Lower lobe of right lung (tissue), 2 donors: Measurements from ENCODE around the gene SAMD13. TPM values are rescaled to one million over a fixed set of nuclear protein-coding genes. Genes with fewer than 3 reads are reported as not detected.

ENCODE experiments used
- ATAC-seq, 2 donors: fragments of 200-7000 bp; cut with Tn5 transposase; one replicate each; pipeline ENCODE4 v1.9.1; 2020 to 2022; ENCODE audit warnings: mild to moderate bottlenecking in 2 of 2, moderate library complexity in 2 of 2
- DNase-seq: peaks from one replicate; pipeline ENCODE4 v3.0.0-alpha.2; 2020
- H3K27ac ChIP-seq: fragments of 200-600 bp; one replicate; pipeline ENCODE4 v1.8.0; 2022
- H3K27me3 ChIP-seq: fragments of 200-600 bp; one replicate; pipeline ENCODE4 v1.8.0; 2022; ENCODE audit warnings: low read depth
- H3K36me3 ChIP-seq: fragments of 200-600 bp; one replicate; pipeline ENCODE4 v1.8.0; 2022; ENCODE audit warnings: mild to moderate bottlenecking
- H3K4me1 ChIP-seq: fragments of 200-600 bp; one replicate; pipeline ENCODE4 v1.8.0; 2022
- H3K4me3 ChIP-seq: fragments of 200-600 bp; one replicate; pipeline ENCODE4 v1.8.0; 2022; ENCODE audit warnings: mild to moderate bottlenecking
- H3K9me3 ChIP-seq: fragments of 200-600 bp; one replicate; pipeline ENCODE4 v1.8.0; 2022
- intact Hi-C: fragments of 100-400 bp; cut with DNase I; formaldehyde crosslinking; loops from one replicate; pipeline ENCODE4 v1.11.0; 2022
- total RNA-seq: library from RNA; stranded (reverse); fragmentation: NEBNext Ultra II Directional; extraction: Animal tissue kit (Norgen Biotek cat#: 25700); gene quantifications from one replicate; pipeline ENCODE4 v1.2.1, GENCODE V29; 2021
- TF ChIP-seq, protein P1 (sequence below): fragments of 200-600 bp; IDR thresholded peaks from one replicate; pipeline ENCODE4 v1.8.0; 2022; ENCODE audit warnings: antibody characterized with exemption, mild to moderate bottlenecking
- donor health status: DM: no; HTN: yes; CAD: no; lungs with severe emphysema.

The SAMD13 gene
- total RNA-seq, 1 donor from 2014 or later = 2.2 TPM

GRCh38 chr1:84299536-84300170 lies 1.9 kb upstream of the SAMD13 start:
- TF ChIP-seq, protein P1, sequence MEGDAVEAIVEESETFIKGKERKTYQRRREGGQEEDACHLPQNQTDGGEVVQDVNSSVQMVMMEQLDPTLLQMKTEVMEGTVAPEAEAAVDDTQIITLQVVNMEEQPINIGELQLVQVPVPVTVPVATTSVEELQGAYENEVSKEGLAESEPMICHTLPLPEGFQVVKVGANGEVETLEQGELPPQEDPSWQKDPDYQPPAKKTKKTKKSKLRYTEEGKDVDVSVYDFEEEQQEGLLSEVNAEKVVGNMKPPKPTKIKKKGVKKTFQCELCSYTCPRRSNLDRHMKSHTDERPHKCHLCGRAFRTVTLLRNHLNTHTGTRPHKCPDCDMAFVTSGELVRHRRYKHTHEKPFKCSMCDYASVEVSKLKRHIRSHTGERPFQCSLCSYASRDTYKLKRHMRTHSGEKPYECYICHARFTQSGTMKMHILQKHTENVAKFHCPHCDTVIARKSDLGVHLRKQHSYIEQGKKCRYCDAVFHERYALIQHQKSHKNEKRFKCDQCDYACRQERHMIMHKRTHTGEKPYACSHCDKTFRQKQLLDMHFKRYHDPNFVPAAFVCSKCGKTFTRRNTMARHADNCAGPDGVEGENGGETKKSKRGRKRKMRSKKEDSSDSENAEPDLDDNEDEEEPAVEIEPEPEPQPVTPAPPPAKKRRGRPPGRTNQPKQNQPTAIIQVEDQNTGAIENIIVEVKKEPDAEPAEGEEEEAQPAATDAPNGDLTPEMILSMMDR = no peak
- intact Hi-C loops = no loop called here
- H3K9me3 ChIP-seq = peaks cover 6% of the 10 kb centered on the region
- no peaks in the 10 kb centered on the region for H3K27me3 ChIP-seq
- no peaks in the 10 kb centered on the region for H3K36me3 ChIP-seq
- peak overlapping the region; percentile 81 for H3K27ac ChIP-seq
- no peak for ATAC-seq
- peak overlapping the region; percentile 66 for H3K4me3 ChIP-seq
- peaks cover 17% of the 10 kb centered on the region for H3K4me1 ChIP-seq
- DNase-seq = no peak

GRCh38 chr1:84300501-84300900 lies 1.0 kb upstream of the SAMD13 start:
- ATAC-seq = no peak
- intact Hi-C loops = no loop called here
- Histone ChIP-seq H3K27me3 (no peaks in the 10 kb centered on the region), H3K4me3 (no peak overlapping the region), H3K4me1 (peaks cover 17% of the 10 kb centered on the region), H3K9me3 (peaks cover 5% of the 10 kb centered on the region), H3K36me3 (no peaks in the 10 kb centered on the region), H3K27ac (no peak overlapping the region)
- no peak for DNase-seq
- TF ChIP-seq, protein P1 = no peak

- no peak for ATAC-seq
- no peaks in the 10 kb centered on the region for H3K9me3 ChIP-seq
- peak overlapping the region; percentile 36 for H3K4me3 ChIP-seq
- intact Hi-C loops = no loop called here
- peaks cover 17% of the 10 kb centered on the region for H3K4me1 ChIP-seq
- no peaks in the 10 kb centered on the region for H3K27me3 ChIP-seq
- TF ChIP-seq, protein P1 = no peak
- H3K36me3 ChIP-seq = no peaks in the 10 kb centered on the region
- H3K27ac ChIP-seq = peak overlapping the region; percentile 3
- DNase-seq = no peak
Observed at GRCh38 chr1:84301785-84302385, 377 bp downstream of the SAMD13 start.

GRCh38 chr1:84303314-84303830 lies 1.9 kb downstream of the SAMD13 start:
- peak overlapping the region; percentile 40 for H3K4me3 ChIP-seq
- ATAC-seq (no peak), DNase-seq (no peak)
- H3K9me3 ChIP-seq = no peaks in the 10 kb centered on the region
- H3K27ac ChIP-seq = peak overlapping the region; percentile 68
- intact Hi-C loops = no loop called here
- no peaks in the 10 kb centered on the region for H3K27me3 ChIP-seq
- peaks cover 17% of the 10 kb centered on the region for H3K4me1 ChIP-seq
- TF ChIP-seq, protein P1 = no peak
- H3K36me3 ChIP-seq = no peaks in the 10 kb centered on the region

GRCh38 chr1:84307398-84307797 lies 5.9 kb downstream of the SAMD13 start:
- Histone ChIP-seq H3K27me3 (no peaks in the 10 kb centered on the region), H3K9me3 (no peaks in the 10 kb centered on the region), H3K36me3 (no peaks in the 10 kb centered on the region), H3K4me3 (no peak overlapping the region), H3K4me1 (no peaks in the 10 kb centered on the region), H3K27ac (no peak overlapping the region)
- DNase-seq (no peak), ATAC-seq (no peak)
- TF ChIP-seq, protein P1 = no peak
- intact Hi-C loops = no loop called here
